Ovary (tissue), 3 donors: ENCODE data around the gene MAGEA2B.
"Not testable (repeated sequence)": the region's sequence is repeated elsewhere in the genome, so short reads cannot be mapped to it uniquely, and the experiment has no call there.

Experiments
- EP300 ChIP-seq: sonication (generic); formaldehyde crosslinking; IDR thresholded peaks from one replicate; pipeline ENCODE4 v1.6.1; 2017; ENCODE audit warnings: antibody characterized with exemption
- POLR2A ChIP-seq: fragments of 450-650 bp; IDR thresholded peaks from one replicate; pipeline ENCODE4 v1.6.1; 2017; ENCODE audit warnings: antibody characterized with exemption, mild to moderate bottlenecking, moderate library complexity
- TF ChIP-seq, protein P1 (sequence below), 3 donors: fragments of 450-650 bp in 2 of 3; fragments of 200-600 bp in 1 of 3; IDR thresholded peaks; one replicate each; pipeline versions ENCODE4 v1.5.1 to v1.8.0; 2016 to 2022; ENCODE audit warnings: antibody characterized with exemption in 3 of 3, mild to moderate bottlenecking in 1 of 3
- donor health status: DM: no; HTN: no; CAD: no.

DNA sequence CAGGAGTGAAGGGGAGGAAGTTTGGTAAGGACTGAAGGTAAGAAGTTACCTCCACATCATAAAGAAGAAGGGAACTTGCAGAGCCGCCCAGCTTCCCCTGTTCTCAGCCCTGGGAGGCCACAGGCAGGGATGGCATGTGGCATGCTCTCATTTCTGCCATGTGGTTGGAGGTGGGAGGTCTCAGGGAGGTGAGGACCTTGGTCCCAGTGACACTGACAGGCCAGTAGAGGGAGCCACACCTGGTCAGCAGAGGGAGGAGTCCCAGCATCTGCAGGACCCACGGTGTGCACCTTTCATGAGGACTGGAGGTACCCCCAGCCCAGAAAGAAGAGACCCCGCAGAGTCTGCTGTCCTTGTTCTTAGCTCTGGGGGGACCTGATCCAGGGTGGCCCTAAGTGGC, 33.4 kb upstream of the MAGEA2B start:
- TF ChIP-seq, protein P1, sequence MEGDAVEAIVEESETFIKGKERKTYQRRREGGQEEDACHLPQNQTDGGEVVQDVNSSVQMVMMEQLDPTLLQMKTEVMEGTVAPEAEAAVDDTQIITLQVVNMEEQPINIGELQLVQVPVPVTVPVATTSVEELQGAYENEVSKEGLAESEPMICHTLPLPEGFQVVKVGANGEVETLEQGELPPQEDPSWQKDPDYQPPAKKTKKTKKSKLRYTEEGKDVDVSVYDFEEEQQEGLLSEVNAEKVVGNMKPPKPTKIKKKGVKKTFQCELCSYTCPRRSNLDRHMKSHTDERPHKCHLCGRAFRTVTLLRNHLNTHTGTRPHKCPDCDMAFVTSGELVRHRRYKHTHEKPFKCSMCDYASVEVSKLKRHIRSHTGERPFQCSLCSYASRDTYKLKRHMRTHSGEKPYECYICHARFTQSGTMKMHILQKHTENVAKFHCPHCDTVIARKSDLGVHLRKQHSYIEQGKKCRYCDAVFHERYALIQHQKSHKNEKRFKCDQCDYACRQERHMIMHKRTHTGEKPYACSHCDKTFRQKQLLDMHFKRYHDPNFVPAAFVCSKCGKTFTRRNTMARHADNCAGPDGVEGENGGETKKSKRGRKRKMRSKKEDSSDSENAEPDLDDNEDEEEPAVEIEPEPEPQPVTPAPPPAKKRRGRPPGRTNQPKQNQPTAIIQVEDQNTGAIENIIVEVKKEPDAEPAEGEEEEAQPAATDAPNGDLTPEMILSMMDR (IDR thresholded peaks at IDR 0.05): not testable (repeated sequence)
- TF ChIP-seq POLR2A, EP300: not testable (repeated sequence)
